ENCODE measurements around the gene SCFD2.
A peak's percentile ranks its signal among the peaks of the same experiment; 100 is the strongest.

Gene SCFD2

GRCh38 chr4:53132132-53132891 is 233.5 kb downstream of the SCFD2 start:
- no peak for DNase-seq

GRCh38 chr4:53131562-53131925 is 234.3 kb downstream of the SCFD2 start:
- no peak for DNase-seq

- DNase-seq = no peak
Measured at GRCh38 chr4:53130896-53131561, 234.8 kb downstream of the SCFD2 start.

GRCh38 chr4:53128706-53129357 is 237.0 kb downstream of the SCFD2 start:
- DNase-seq = peak; percentile 73

- DNase-seq = no peak
Measured at GRCh38 chr4:53128231-53128630, 237.6 kb downstream of the SCFD2 start.

- DNase-seq = no peak
Measured at GRCh38 chr4:53127365-53127764, 238.5 kb downstream of the SCFD2 start.

- no peak for DNase-seq
Measured at GRCh38 chr4:53126099-53126498, 239.8 kb downstream of the SCFD2 start.

- no peak for DNase-seq
Measured at GRCh38 chr4:53123819-53124218, 242.0 kb downstream of the SCFD2 start.

- no peak for DNase-seq
Measured at GRCh38 chr4:53123171-53123570, 242.7 kb downstream of the SCFD2 start.

GRCh38 chr4:53122280-53123116 is 243.4 kb downstream of the SCFD2 start:
- DNase-seq = no peak

- no peak for DNase-seq
Measured at GRCh38 chr4:53121264-53121865, 244.5 kb downstream of the SCFD2 start.

- DNase-seq = no peak
Measured at GRCh38 chr4:53120778-53121177, 245.1 kb downstream of the SCFD2 start.

- no peak for DNase-seq
Measured at GRCh38 chr4:53119680-53120079, 246.2 kb downstream of the SCFD2 start.

- DNase-seq = no peak
Measured at GRCh38 chr4:53118676-53119075, 247.2 kb downstream of the SCFD2 start.

- no peak for DNase-seq
Measured at GRCh38 chr4:53116954-53117353, 248.9 kb downstream of the SCFD2 start.

GRCh38 chr4:53113431-53114225 is 252.2 kb downstream of the SCFD2 start:
- DNase-seq = no peak

GRCh38 chr4:53105313-53105712 is 260.5 kb downstream of the SCFD2 start:
- DNase-seq = no peak

GRCh38 chr4:53103481-53103880 is 262.4 kb downstream of the SCFD2 start:
- DNase-seq = no peak

GRCh38 chr4:53101191-53101581 is 264.7 kb downstream of the SCFD2 start:
- no peak for DNase-seq

GRCh38 chr4:53100501-53101190 is 265.2 kb downstream of the SCFD2 start:
- DNase-seq = no peak

GRCh38 chr4:53098681-53099121 is 267.2 kb downstream of the SCFD2 start:
- no peak for DNase-seq

All from right hindlimb (tissue), 1 donor.